Left colon (tissue), 2 donors: Measurements from ENCODE around the gene FUT7. TPM values are rescaled to one million over a fixed set of nuclear protein-coding genes. Genes with fewer than 3 reads are reported as not detected.

Source experiments
- ATAC-seq: fragments of 200-7000 bp; cut with Tn5 transposase; one replicate; pipeline ENCODE4 v1.9.1; 2020; ENCODE audit warnings: mild to moderate bottlenecking, moderate library complexity
- DNase-seq, 2 donors: peaks; one replicate each; pipeline ENCODE4 v3.0.0-alpha.2; 2020
- intact Hi-C, 2 donors: fragments of 100-400 bp; cut with DNase I in 1 of 2; cut with micrococcal nuclease in 1 of 2; formaldehyde crosslinking; loops; one replicate each; pipeline versions ENCODE4 v1.11.2 to v1.14.0; 2022; cut with DNase I, micrococcal nuclease
- total RNA-seq, 2 donors: library from RNA; stranded (reverse); fragmentation: NEBNext Ultra II Directional; extraction: Animal tissue kit (Norgen Biotek cat#: 25700); gene quantifications; one replicate each; pipeline ENCODE4 v1.2.1, GENCODE V29; 2021
- donor health status: DM: no; HTN: no; CAD: no.
- donor health status: DM: yes; HTN: yes; CAD: no.

FUT7 gene
- total RNA-seq, 2 donors from 2014 or later: not detected

DNA sequence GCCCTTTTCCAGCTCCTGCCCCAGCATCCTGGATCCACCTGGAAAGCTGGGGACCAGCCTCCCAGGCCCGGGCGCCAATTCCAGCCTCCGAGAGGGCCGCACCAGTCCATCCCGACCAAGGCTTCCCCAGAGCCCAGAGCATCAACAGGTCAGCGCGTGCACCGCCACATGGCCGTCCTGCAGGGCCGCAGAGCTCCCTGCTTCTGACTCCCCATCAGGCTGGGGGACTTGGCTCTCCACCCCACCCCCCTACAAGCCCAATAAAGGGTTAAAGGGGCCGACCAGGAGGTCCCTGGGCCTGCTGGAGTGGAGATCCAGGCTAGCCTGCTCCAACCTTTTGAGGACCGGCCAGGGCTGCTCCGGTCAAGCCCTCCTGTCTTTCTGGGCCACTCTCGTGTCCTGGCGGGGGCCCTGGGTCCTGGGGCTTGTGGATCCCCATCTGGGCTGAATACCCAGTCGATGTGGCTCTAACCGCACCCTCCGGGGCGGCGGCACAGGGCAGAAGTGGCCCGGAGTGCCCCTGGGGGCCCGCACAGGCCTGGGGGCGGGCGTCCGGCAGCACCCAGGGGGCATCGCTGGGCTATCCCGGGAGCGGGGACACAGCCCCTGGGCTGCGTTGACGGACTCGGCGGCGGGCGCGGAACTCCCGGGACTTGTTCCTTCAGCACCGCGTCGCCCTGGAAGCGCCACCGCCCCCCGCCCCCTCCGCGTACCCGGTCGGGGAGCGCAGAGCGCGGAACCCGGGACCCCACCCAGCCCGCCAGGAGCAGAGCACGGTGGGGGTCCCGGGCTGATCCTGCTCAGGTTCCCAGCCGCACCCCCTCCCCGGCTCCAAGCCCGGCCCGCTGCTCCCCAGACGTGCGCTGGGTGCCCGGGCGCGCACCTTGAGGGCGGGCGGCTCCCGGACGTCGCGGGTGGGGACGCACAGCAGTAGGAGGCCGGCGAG, 21.4 kb upstream of the FUT7 start:
- intact Hi-C loops: no loop called here
- peak; percentile 35 for ATAC-seq
- DNase-seq: no peak

DNA sequence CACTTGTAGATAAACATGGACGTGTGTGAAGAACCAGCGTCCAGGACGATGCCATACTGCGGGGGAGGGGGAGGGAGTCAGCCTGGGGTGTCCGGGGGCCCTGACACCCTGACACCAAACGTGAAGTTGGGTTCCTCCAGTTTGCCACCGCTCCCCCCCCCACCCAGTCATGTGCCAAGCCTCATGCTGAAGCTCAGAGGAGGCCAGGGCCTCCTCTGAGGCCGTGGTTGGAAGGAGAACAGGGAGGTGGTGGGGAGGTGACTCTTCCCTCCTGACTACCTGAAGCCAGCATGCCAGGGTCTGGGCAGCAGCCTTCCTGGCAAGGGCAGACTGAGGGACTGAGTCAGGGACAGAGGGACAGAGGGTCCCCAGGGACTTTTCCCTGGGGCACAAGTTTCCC, 20.4 kb upstream of the FUT7 start:
- no peak for ATAC-seq
- DNase-seq: no peak

DNA sequence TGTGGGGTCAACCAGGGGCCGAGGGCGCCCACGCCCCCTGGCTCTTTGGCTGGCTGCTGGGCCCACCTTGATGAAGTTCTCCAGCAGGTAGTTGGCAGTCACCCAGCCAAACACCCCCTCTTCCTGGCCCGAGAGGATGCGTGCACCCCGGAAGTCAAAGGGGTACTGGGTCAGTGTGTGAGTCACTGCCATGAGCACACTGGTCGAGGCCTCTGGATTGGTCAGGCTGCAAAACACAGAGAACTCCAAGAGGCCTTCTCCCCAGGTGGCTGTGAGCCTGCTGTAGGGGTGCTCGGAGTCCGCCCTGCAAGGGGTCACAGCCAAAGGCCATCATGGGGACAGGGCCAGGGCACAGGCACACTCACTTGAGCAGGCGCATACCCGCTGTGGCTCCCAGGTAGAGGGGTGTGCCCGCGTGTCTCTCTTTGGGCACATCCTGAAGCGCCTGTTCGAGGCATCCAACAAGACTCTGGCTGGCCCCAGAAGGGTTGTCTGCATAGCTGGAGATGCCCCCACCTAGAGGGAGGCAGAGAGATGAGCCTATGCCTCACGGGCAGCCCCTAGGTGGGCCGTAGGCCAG, 19.3 kb upstream of the FUT7 start:
- ATAC-seq: no peak
- no peak for DNase-seq

More for the DNA sequence above, 20.4 kb upstream of the FUT7 start:
- intact Hi-C loops: no loop called here

GRCh38 chr9:137050570-137050969, 18.7 kb upstream of the FUT7 start:
- DNase-seq: no peak
- ATAC-seq: no peak
- intact Hi-C loops: no loop called here

More for the DNA sequence above, 19.3 kb upstream of the FUT7 start:
- intact Hi-C loops: no loop called here

DNA sequence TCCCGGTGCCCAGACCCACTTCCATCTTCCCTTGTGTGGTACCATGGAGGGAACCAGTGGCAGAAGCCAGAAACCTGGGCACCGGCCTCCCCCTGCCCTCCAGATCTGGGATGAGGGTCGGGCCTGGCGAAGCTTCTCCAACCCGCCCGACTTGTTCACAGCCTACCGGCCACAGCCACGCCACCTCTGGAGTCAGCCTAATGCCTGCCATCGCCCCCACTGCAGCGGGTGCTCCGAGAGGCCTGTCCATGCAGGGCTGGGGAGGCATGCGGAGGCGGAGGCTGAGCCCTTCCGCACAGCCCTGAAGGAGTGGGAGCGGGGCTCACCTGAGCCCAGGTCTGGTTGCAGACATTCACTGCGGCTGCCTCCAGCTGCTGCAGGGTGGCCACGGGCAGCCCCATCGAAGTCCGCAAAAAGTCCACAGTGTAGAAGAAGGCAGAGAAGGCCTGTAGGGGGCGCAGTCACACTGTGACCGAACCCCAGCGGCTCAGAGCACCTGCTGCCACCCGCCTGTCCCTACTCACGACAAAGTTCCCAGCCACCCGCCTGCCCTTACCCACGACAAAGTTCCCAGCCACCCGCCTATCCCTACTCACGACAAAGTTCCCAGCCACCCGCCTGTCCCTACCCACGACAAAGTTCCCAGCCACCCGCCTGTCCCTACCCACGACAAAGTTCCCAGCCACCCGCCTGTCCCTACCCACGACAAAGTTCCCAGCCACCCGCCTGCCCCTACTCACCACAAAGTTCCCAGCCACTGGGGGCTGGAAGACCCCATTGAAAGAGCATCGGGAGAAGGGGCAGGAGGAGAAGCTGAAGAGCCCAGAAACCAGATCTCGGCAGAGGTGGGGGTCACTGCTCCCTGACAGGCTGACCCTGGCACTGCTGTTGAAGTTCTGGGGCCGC, 17.9 kb upstream of the FUT7 start:
- intact Hi-C loops: no loop called here
- DNase-seq: peak in 1 of 2 donors; percentile 87
- ATAC-seq: peak; percentile 9

DNA sequence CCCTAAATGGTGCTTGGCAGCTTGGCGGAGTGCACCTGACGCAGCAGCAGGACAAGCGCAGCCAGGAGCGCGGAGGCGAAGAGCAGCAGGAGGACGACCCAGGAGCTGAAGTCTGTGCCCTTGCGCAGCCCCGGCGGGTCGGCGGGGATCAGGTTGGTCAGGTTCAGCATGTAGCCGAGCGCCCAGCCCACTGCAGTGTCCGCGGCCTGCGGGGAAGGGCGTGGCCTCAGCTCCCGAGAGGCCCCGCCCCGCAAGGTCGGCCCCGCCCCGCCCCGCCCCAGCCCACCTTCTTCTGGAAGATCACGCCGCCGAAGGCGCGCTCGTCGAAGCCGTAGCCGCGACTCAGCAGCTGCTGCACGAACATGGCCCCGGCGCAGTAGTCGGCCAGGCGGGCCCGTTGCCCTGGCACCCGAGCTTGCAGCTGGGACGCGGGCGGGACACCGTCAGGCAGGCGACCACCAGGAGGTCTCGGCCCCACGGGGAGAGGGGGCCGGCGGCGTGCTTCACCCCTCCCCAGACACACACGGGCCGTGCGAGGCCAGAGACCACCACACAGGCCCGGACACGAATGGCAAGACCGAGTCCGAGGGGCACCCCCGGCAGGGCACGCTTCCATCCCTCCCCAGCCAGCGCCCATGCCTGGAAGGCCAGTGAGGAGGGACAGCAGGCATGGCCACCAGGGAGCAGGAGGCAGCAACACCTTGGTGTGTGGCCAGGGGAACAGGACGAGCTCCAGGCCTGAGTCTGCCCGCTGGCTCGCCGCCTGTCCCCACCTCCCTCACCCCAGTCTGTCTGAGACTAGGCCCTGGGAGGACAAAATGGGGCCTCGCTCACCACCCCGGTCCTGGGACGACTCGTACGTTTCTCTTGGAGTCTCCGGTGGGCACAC, 17.0 kb upstream of the FUT7 start:
- intact Hi-C loops: no loop called here
- DNase-seq (no peak), ATAC-seq (no peak)

DNA sequence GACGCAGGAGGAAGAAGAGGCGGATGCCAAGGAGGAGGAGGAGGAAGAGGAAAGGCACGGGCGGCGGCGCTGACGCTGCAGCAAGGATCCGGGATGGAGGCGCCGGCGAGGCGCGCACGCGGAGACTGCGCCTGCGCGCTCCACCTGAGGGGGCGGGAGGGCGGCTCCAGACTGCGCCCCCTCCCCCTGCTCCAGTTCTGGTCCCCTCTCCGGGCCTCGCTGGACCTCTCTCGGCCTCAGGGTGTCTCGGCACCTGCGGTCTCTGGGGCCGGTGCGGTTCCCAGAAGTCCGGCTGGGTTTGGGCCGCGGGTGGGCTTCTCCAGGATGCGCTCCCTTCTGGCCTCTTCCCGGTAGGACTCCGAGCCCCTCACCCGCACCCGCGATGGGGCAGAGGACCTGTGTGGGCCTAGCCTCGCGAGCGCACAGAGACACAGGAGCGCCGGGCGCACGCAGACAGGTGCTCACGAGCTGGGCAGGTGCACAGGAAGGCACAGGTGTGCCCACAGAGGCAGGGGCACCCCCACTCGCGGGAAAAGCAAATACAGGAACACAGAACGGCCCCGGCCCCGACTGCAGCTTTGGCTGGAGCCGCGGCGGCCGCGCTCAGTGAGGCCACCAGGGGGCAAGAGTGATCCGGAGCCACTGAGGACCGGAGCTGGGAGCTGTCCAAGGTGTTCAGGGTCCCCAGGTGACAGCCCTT, 14.3 kb upstream of the FUT7 start, which contains the start of gene NPDC1:
NPDC1 (minus strand) TSS at position 90 of the 700 bp plus-strand sequence. CDS start 188 bp downstream, outside the sequence.
- ATAC-seq: peak; percentile 67
- intact Hi-C loops: no loop called here
- peak; percentile 75 to 91 for DNase-seq

- ATAC-seq: peak; percentile 37
- intact Hi-C loops: no loop called here
- DNase-seq: peak in 1 of 2 donors; percentile 52
Measured at GRCh38 chr9:137045294-137046087, 13.6 kb upstream of the FUT7 start.

DNA sequence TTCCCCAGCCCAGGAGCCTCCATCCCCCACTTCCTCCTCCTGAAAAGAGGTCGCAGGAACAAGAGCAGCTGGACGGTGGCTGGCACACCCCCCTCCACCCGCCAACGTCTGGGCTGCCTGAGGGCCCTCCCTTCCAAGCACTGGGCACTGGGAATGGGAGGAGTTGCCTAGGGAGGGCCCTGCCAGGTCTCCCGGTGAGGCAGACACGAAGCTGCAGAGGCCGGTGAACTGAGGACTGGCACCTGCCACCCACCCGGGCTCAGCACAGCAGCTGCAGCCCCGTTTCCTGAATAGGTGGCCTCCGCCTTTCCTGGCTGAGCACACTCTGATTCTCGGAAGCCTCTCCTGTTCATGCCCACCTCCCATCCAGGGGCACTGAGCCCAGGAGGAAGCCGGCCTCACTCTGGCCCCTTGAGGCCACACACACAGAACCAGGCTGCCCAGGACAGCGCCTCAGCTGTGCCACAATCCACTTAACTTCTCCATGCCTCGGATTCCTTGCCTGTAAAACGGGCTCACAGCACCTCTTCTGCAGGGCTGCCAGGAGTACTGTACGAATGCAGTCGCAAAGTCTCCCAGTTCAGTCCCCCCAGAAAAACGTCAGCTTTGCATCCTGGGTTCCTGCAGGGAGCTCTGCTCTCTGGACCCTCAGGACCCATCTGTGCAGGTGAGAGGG, 12.8 kb upstream of the FUT7 start:
- DNase-seq: peak; percentile 74 to 75
- peak; percentile 76 for ATAC-seq
- intact Hi-C loops: no loop called here

DNA sequence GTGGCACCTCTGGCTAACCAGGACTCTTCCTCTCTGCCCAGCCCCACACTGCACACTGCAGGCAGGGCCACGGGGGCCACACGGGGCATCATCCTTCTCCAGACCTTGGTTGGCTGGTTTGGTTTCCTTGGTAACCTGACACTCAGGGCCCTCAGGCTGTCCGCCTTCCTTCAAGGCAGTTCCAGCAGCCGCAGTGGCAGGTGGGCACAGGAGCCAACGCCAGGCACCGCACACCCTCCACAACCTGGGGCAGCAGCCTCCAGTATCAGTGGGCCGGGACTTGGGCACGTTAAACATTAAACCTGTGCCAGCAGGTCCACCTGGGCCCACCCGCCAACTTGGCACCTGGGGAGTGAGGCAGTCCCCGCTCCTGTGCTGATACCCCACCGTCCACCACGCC, 12.1 kb upstream of the FUT7 start:
- peak; percentile 2 for ATAC-seq
- intact Hi-C loops: no loop called here
- no peak for DNase-seq

DNA sequence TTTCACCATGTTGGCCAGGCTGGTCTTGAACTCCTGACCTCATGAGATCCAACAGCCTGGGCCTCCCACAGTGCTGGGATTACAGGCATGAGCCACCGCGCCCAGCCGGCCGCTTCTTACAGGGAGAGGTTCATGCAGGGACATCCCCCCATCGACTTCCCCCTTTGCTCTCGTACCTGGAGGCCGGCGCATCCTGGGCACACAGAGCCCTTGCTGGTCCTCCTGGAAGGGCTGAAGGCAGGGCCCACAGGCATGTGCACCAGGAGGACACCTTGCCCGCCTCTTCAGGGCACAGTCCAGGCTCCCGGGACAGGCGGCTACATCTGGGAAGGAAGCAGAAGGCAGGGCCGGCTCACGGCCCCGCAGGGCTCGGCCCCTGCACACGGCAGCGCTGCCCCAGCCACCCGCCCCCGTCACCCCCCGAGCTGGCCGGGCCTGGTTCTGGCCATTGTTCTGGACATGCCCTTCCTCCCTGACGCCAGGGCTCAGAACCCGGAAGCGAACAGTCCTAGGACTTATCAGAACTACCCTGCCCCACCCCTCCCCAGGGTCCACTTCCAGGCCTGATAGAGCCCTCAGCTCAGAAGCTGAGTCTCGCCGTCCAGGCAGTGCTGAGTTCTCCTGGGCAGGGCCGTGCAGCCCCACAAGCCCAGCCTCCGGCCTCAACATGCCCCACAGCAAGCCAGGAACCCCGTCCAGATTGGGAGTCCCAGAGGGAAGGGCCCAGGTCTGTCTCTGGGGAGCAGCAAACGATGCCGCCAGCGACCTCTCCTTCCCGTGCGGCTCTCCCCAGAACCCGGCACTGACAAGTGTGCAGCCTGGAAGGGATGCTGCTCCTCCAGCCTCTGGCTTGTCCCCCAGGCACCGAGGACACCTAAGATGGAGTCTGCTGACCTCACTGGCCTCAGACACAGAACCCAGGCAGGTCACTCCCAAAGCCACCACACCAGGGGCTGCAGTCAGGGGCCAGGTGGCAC, 11.2 kb upstream of the FUT7 start:
- ATAC-seq (no peak), DNase-seq (no peak)
- intact Hi-C loops: no loop called here

DNA sequence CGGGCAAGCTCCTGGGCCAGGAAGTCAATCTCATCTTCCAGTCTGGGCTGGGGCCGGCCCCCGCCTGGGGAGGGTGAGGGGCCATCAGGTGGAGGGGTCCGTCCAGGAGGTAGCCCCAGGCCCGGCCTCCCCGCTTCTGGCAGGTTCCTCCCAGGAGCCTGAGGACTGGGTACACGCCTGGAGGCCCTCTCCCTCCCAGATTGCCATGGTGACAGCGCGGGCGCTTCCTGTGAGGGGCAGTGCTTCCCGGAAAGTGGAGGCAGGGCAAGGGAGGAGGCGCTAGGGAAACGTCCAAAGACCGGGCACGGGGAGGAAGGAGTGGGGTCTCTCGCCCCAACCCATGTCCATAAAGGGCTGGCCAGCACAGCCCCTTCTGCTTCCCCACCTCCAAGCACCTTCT, 9.2 kb upstream of the FUT7 start:
- no peak for DNase-seq
- ATAC-seq: no peak
- intact Hi-C loops: no loop called here

- intact Hi-C loops: no loop called here
Measured at GRCh38 chr9:137040568-137040967, 8.7 kb upstream of the FUT7 start.

DNA sequence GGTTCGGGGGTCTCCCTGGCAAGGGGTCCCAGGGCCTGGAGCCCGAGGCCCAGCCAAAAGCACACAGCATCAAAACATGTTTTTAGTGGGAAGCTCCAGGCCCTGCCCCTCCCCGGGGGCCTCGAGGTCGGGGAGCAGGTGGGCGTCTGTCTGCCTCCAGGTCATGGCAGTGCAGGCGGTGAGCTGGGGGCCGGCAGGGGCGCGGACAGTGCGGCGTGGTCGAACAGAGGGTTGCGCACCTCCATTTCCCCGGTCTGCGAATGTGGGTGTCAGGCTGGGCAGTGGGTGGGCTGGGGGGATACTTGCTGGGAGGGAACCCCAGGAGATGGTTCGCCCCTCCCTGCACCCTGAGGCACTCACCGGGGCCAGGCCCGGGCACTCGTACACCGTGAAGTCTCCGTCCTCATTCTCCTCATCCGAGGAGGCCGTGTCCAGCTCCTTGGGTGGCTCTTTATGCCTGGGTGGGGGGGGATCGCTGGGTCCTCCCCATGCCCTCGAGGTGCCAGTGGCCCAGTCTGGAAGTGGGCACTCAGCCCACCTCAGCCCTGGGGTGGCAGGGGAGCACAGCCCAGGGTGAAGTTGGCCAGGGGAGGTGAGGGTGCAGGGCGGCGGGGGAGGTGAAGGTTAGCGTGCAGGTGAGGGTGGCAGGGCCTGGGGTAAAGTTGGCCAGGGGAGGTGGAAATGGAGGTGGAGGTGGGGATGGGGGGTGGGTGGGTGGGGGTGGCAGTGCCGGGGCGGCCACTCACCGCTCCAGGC, 7.9 kb upstream of the FUT7 start:
- intact Hi-C loops: loop anchor here in 1 of 2 donors (5.0 kb wide), 1 partner anchor 252 kb away; no protein-coding TSS in a partner anchor
- no peak for ATAC-seq
- no peak for DNase-seq

More at GRCh38 chr9:137040568-137040967, 8.7 kb upstream of the FUT7 start:
- no peak for DNase-seq
- ATAC-seq: no peak
